ENCODE measurements around the gene TYMS.
A peak's percentile ranks its signal among the peaks of the same experiment; 100 is the strongest.

TYMS gene

GRCh38 chr18:703213-703967 is 45.9 kb downstream of the TYMS start:
- H3K4me3 ChIP-seq (ENCODE audit: low read depth in 1 of 5, low read length in 5 of 5) = no peak overlapping the region
- no peak overlapping the region for H3K27ac ChIP-seq (ENCODE audit: low read depth, low read length)
- H3K4me1 ChIP-seq (ENCODE audit: control insufficient read depth in 5 of 5, insufficient read depth in 5 of 5, low read length in 5 of 5) = peaks cover 0 to 6% (median 0%) of the 10 kb centered on the region in 5 donors
- no peaks in the 10 kb centered on the region for H3K27me3 ChIP-seq (ENCODE audit: control insufficient read depth in 5 of 5, insufficient read depth in 4 of 5, low read length in 5 of 5)
- peaks cover 0 to 25% (median 13%) of the 10 kb centered on the region in 5 donors for H3K36me3 ChIP-seq (ENCODE audit: control insufficient read depth in 5 of 5, insufficient read depth in 5 of 5, low read length in 5 of 5)
- H3K9ac ChIP-seq (ENCODE audit: low read length in 5 of 5) = no peak overlapping the region
- no peaks in the 10 kb centered on the region for H3K9me3 ChIP-seq (ENCODE audit: control insufficient read depth in 5 of 5, low read length in 5 of 5)

- no peak overlapping the region for H3K9ac ChIP-seq (ENCODE audit: low read length in 5 of 5)
- no peak overlapping the region for H3K4me3 ChIP-seq (ENCODE audit: low read depth in 1 of 5, low read length in 5 of 5)
- no peaks in the 10 kb centered on the region for H3K9me3 ChIP-seq (ENCODE audit: control insufficient read depth in 5 of 5, low read length in 5 of 5)
- no peaks in the 10 kb centered on the region for H3K27me3 ChIP-seq (ENCODE audit: control insufficient read depth in 5 of 5, insufficient read depth in 4 of 5, low read length in 5 of 5)
- peaks cover 2 to 11% (median 7%) of the 10 kb centered on the region in 5 donors for H3K4me1 ChIP-seq (ENCODE audit: control insufficient read depth in 5 of 5, insufficient read depth in 5 of 5, low read length in 5 of 5)
- H3K36me3 ChIP-seq (ENCODE audit: control insufficient read depth in 5 of 5, insufficient read depth in 5 of 5, low read length in 5 of 5) = peaks cover 0 to 30% (median 14%) of the 10 kb centered on the region in 5 donors
- H3K27ac ChIP-seq (ENCODE audit: low read depth, low read length) = no peak overlapping the region
Measured at GRCh38 chr18:706405-706804, 49.0 kb downstream of the TYMS start.

GRCh38 chr18:708096-708495 is 50.6 kb downstream of the TYMS start:
- peaks cover 0 to 30% (median 14%) of the 10 kb centered on the region in 5 donors for H3K36me3 ChIP-seq (ENCODE audit: control insufficient read depth in 5 of 5, insufficient read depth in 5 of 5, low read length in 5 of 5)
- H3K27me3 ChIP-seq (ENCODE audit: control insufficient read depth in 5 of 5, insufficient read depth in 4 of 5, low read length in 5 of 5) = no peaks in the 10 kb centered on the region
- no peak overlapping the region for H3K4me3 ChIP-seq (ENCODE audit: low read depth in 1 of 5, low read length in 5 of 5)
- H3K4me1 ChIP-seq (ENCODE audit: control insufficient read depth in 5 of 5, insufficient read depth in 5 of 5, low read length in 5 of 5) = peaks cover 3 to 19% (median 13%) of the 10 kb centered on the region in 5 donors
- H3K27ac ChIP-seq (ENCODE audit: low read depth, low read length) = no peak overlapping the region
- no peaks in the 10 kb centered on the region for H3K9me3 ChIP-seq (ENCODE audit: control insufficient read depth in 5 of 5, low read length in 5 of 5)
- H3K9ac ChIP-seq (ENCODE audit: low read length in 5 of 5) = no peak overlapping the region

GRCh38 chr18:709771-710170 is 52.3 kb downstream of the TYMS start:
- Histone ChIP-seq H3K27ac (ENCODE audit: low read depth, low read length) (no peak overlapping the region), H3K9me3 (ENCODE audit: control insufficient read depth in 5 of 5, low read length in 5 of 5) (no peaks in the 10 kb centered on the region), H3K4me1 (ENCODE audit: control insufficient read depth in 5 of 5, insufficient read depth in 5 of 5, low read length in 5 of 5) (peaks cover 3 to 19% (median 13%) of the 10 kb centered on the region in 5 donors), H3K9ac (ENCODE audit: low read length in 5 of 5) (no peak overlapping the region), H3K36me3 (ENCODE audit: control insufficient read depth in 5 of 5, insufficient read depth in 5 of 5, low read length in 5 of 5) (peaks cover 0 to 24% (median 11%) of the 10 kb centered on the region in 5 donors), H3K27me3 (ENCODE audit: control insufficient read depth in 5 of 5, insufficient read depth in 4 of 5, low read length in 5 of 5) (no peaks in the 10 kb centered on the region), H3K4me3 (ENCODE audit: low read depth in 1 of 5, low read length in 5 of 5) (no peak overlapping the region)

GRCh38 chr18:710418-711300 is 53.2 kb downstream of the TYMS start:
- Histone ChIP-seq H3K9me3 (ENCODE audit: control insufficient read depth in 5 of 5, low read length in 5 of 5) (no peaks in the 10 kb centered on the region), H3K9ac (ENCODE audit: low read length in 5 of 5) (no peak overlapping the region), H3K4me3 (ENCODE audit: low read depth in 1 of 5, low read length in 5 of 5) (peak overlapping the region in 4 of 5 donors; percentile 64 to 87 (median 78)), H3K4me1 (ENCODE audit: control insufficient read depth in 5 of 5, insufficient read depth in 5 of 5, low read length in 5 of 5) (peaks cover 3 to 19% (median 13%) of the 10 kb centered on the region in 5 donors), H3K36me3 (ENCODE audit: control insufficient read depth in 5 of 5, insufficient read depth in 5 of 5, low read length in 5 of 5) (peaks cover 0 to 15% (median 9%) of the 10 kb centered on the region in 5 donors), H3K27ac (ENCODE audit: low read depth, low read length) (no peak overlapping the region), H3K27me3 (ENCODE audit: control insufficient read depth in 5 of 5, insufficient read depth in 4 of 5, low read length in 5 of 5) (no peaks in the 10 kb centered on the region)

GRCh38 chr18:711310-711656 is 53.8 kb downstream of the TYMS start:
- H3K4me1 ChIP-seq (ENCODE audit: control insufficient read depth in 5 of 5, insufficient read depth in 5 of 5, low read length in 5 of 5) = peaks cover 3 to 19% (median 13%) of the 10 kb centered on the region in 5 donors
- no peaks in the 10 kb centered on the region for H3K9me3 ChIP-seq (ENCODE audit: control insufficient read depth in 5 of 5, low read length in 5 of 5)
- H3K36me3 ChIP-seq (ENCODE audit: control insufficient read depth in 5 of 5, insufficient read depth in 5 of 5, low read length in 5 of 5) = peaks cover 0 to 11% (median 6%) of the 10 kb centered on the region in 5 donors
- no peaks in the 10 kb centered on the region for H3K27me3 ChIP-seq (ENCODE audit: control insufficient read depth in 5 of 5, insufficient read depth in 4 of 5, low read length in 5 of 5)
- H3K27ac ChIP-seq (ENCODE audit: low read depth, low read length) = peak overlapping the region; percentile 74
- peak overlapping the region; percentile 44 to 77 (median 73) for H3K9ac ChIP-seq (ENCODE audit: low read length in 5 of 5)
- peak overlapping the region; percentile 64 to 94 (median 79) for H3K4me3 ChIP-seq (ENCODE audit: low read depth in 1 of 5, low read length in 5 of 5)

- Histone ChIP-seq H3K36me3 (ENCODE audit: control insufficient read depth in 5 of 5, insufficient read depth in 5 of 5, low read length in 5 of 5) (peaks cover 0 to 9% (median 6%) of the 10 kb centered on the region in 5 donors), H3K27ac (ENCODE audit: low read depth, low read length) (peak overlapping the region; percentile 74)
Measured at GRCh38 chr18:711657-712400, 54.4 kb downstream of the TYMS start.

GRCh38 chr18:712401-713134 is 55.1 kb downstream of the TYMS start, which contains the start of gene ENOSF1:
ENOSF1 (minus strand) TSS chr18:712630; CDS start chr18:712587, 43 bp downstream.
- Histone ChIP-seq H3K4me3 (ENCODE audit: low read depth in 1 of 5, low read length in 5 of 5) (peak within 1 kb of the TSS; percentile 74 to 94 (median 79)), H3K36me3 (ENCODE audit: control insufficient read depth in 5 of 5, insufficient read depth in 5 of 5, low read length in 5 of 5) (peaks cover 0 to 9% (median 6%) of the 10 kb centered on the region in 5 donors), H3K27me3 (ENCODE audit: control insufficient read depth in 5 of 5, insufficient read depth in 4 of 5, low read length in 5 of 5) (no peaks in the 10 kb centered on the region), H3K27ac (ENCODE audit: low read depth, low read length) (peak within 1 kb of the TSS; percentile 74), H3K9ac (ENCODE audit: low read length in 5 of 5) (peak within 1 kb of the TSS; percentile 44 to 77 (median 73)), H3K9me3 (ENCODE audit: control insufficient read depth in 5 of 5, low read length in 5 of 5) (no peaks in the 10 kb centered on the region), H3K4me1 (ENCODE audit: control insufficient read depth in 5 of 5, insufficient read depth in 5 of 5, low read length in 5 of 5) (peaks cover 3 to 19% (median 13%) of the 10 kb centered on the region in 5 donors)

More at GRCh38 chr18:711657-712400, 54.4 kb downstream of the TYMS start:
- Histone ChIP-seq H3K27me3 (ENCODE audit: control insufficient read depth in 5 of 5, insufficient read depth in 4 of 5, low read length in 5 of 5) (no peaks in the 10 kb centered on the region), H3K9me3 (ENCODE audit: control insufficient read depth in 5 of 5, low read length in 5 of 5) (no peaks in the 10 kb centered on the region), H3K9ac (ENCODE audit: low read length in 5 of 5) (peak overlapping the region; percentile 44 to 77 (median 73)), H3K4me1 (ENCODE audit: control insufficient read depth in 5 of 5, insufficient read depth in 5 of 5, low read length in 5 of 5) (peaks cover 3 to 19% (median 13%) of the 10 kb centered on the region in 5 donors), H3K4me3 (ENCODE audit: low read depth in 1 of 5, low read length in 5 of 5) (peak overlapping the region; percentile 64 to 94 (median 79))

- peak overlapping the region; percentile 62 to 79 (median 74) for H3K4me3 ChIP-seq (ENCODE audit: low read depth in 1 of 5, low read length in 5 of 5)
- H3K9me3 ChIP-seq (ENCODE audit: control insufficient read depth in 5 of 5, low read length in 5 of 5) = no peaks in the 10 kb centered on the region
- no peaks in the 10 kb centered on the region for H3K27me3 ChIP-seq (ENCODE audit: control insufficient read depth in 5 of 5, insufficient read depth in 4 of 5, low read length in 5 of 5)
- H3K36me3 ChIP-seq (ENCODE audit: control insufficient read depth in 5 of 5, insufficient read depth in 5 of 5, low read length in 5 of 5) = peaks cover 0 to 10% (median 5%) of the 10 kb centered on the region in 5 donors
- H3K4me1 ChIP-seq (ENCODE audit: control insufficient read depth in 5 of 5, insufficient read depth in 5 of 5, low read length in 5 of 5) = peaks cover 3 to 19% (median 13%) of the 10 kb centered on the region in 5 donors
- peak overlapping the region in 2 of 5 donors; percentile 59 to 71 for H3K9ac ChIP-seq (ENCODE audit: low read length in 5 of 5)
- H3K27ac ChIP-seq (ENCODE audit: low read depth, low read length) = peak overlapping the region; percentile 46
Measured at GRCh38 chr18:713135-713490, 55.7 kb downstream of the TYMS start.
